ENCODE data around the gene CLDN15. TPM values are rescaled to one million over a fixed set of nuclear protein-coding genes. Genes with fewer than 3 reads are reported as not detected.

The CLDN15 gene
- total and polyA plus RNA-seq, 2 donors from 2014 or later: 11.9 to 13.3 TPM

- no peak for TF ChIP-seq CTCF (IDR thresholded peaks at IDR 0.05; ENCODE audit: borderline replicate concordance, extremely low read depth, insufficient read depth)
- intact Hi-C loops (cut with DNase I): no loop called here
- peak in 1 of 5 donors; percentile 35 for DNase-seq
- Histone ChIP-seq H3K27me3 (ENCODE audit: control insufficient read depth, insufficient read depth, low read length) (no peaks in the 10 kb centered on the region), H3K36me3 (ENCODE audit: control insufficient read depth in 2 of 3, insufficient read depth in 3 of 3, low read length in 3 of 3) (peaks cover 0 to 11% (median 0%) of the 10 kb centered on the region in 3 donors), H3K4me1 (ENCODE audit: control insufficient read depth in 2 of 3, insufficient read depth in 2 of 3, low read depth in 1 of 3, low read length in 3 of 3) (peaks cover 0 to 26% (median 6%) of the 10 kb centered on the region in 3 donors), H3K9me3 (ENCODE audit: control insufficient read depth in 2 of 3, insufficient read depth in 1 of 3, low read length in 3 of 3) (no peaks in the 10 kb centered on the region), H3K27ac (ENCODE audit: low read depth in 2 of 2, low read length in 2 of 2) (no peak overlapping the region), H3K9ac (ENCODE audit: low read length in 3 of 3) (no peak overlapping the region), H3K4me3 (ENCODE audit: low read length in 3 of 3) (no peak overlapping the region)
- no peak for FAIRE-seq
Measured at GRCh38 chr7:101240226-101241014, 2.8 kb upstream of the CLDN15 start.

- peaks cover 0 to 11% (median 0%) of the 10 kb centered on the region in 3 donors for H3K36me3 ChIP-seq (ENCODE audit: control insufficient read depth in 2 of 3, insufficient read depth in 3 of 3, low read length in 3 of 3)
- FAIRE-seq: no peak
- H3K9ac ChIP-seq (ENCODE audit: low read length in 3 of 3): no peak overlapping the region
- no peak for TF ChIP-seq CTCF (IDR thresholded peaks at IDR 0.05; ENCODE audit: borderline replicate concordance, extremely low read depth, insufficient read depth)
- intact Hi-C loops (cut with DNase I): no loop called here
- H3K9me3 ChIP-seq (ENCODE audit: control insufficient read depth in 2 of 3, insufficient read depth in 1 of 3, low read length in 3 of 3): no peaks in the 10 kb centered on the region
- H3K4me1 ChIP-seq (ENCODE audit: control insufficient read depth in 2 of 3, insufficient read depth in 2 of 3, low read depth in 1 of 3, low read length in 3 of 3): peaks cover 0 to 26% (median 6%) of the 10 kb centered on the region in 3 donors
- no peak for DNase-seq
- no peaks in the 10 kb centered on the region for H3K27me3 ChIP-seq (ENCODE audit: control insufficient read depth, insufficient read depth, low read length)
- no peak overlapping the region for H3K4me3 ChIP-seq (ENCODE audit: low read length in 3 of 3)
- peak overlapping the region; percentile 43 for H3K27ac ChIP-seq (ENCODE audit: low read depth in 2 of 2, low read length in 2 of 2)
Measured at GRCh38 chr7:101239951-101240220, 2.3 kb upstream of the CLDN15 start.

GRCh38 chr7:101239191-101239950 lies 1.8 kb upstream of the CLDN15 start:
- no peak for FAIRE-seq
- H3K9me3 ChIP-seq (ENCODE audit: control insufficient read depth in 2 of 3, insufficient read depth in 1 of 3, low read length in 3 of 3): no peaks in the 10 kb centered on the region
- intact Hi-C loops (cut with DNase I): no loop called here
- no peak for TF ChIP-seq CTCF (IDR thresholded peaks at IDR 0.05; ENCODE audit: borderline replicate concordance, extremely low read depth, insufficient read depth)
- H3K36me3 ChIP-seq (ENCODE audit: control insufficient read depth in 2 of 3, insufficient read depth in 3 of 3, low read length in 3 of 3): peaks cover 0 to 11% (median 0%) of the 10 kb centered on the region in 3 donors
- no peaks in the 10 kb centered on the region for H3K27me3 ChIP-seq (ENCODE audit: control insufficient read depth, insufficient read depth, low read length)
- no peak overlapping the region for H3K4me3 ChIP-seq (ENCODE audit: low read length in 3 of 3)
- no peak overlapping the region for H3K9ac ChIP-seq (ENCODE audit: low read length in 3 of 3)
- peaks cover 0 to 24% (median 6%) of the 10 kb centered on the region in 3 donors for H3K4me1 ChIP-seq (ENCODE audit: control insufficient read depth in 2 of 3, insufficient read depth in 2 of 3, low read depth in 1 of 3, low read length in 3 of 3)
- DNase-seq: peak in 2 of 5 donors; percentile 21 to 84
- peak overlapping the region; percentile 43 to 80 for H3K27ac ChIP-seq (ENCODE audit: low read depth in 2 of 2, low read length in 2 of 2)
